ENCODE results near the gene FREM3. TPM values are rescaled to one million over a fixed set of nuclear protein-coding genes. Genes with fewer than 3 reads are reported as not detected.

FREM3 gene
- total RNA-seq, 1 experiment from 2014 or later = not detected

DNA sequence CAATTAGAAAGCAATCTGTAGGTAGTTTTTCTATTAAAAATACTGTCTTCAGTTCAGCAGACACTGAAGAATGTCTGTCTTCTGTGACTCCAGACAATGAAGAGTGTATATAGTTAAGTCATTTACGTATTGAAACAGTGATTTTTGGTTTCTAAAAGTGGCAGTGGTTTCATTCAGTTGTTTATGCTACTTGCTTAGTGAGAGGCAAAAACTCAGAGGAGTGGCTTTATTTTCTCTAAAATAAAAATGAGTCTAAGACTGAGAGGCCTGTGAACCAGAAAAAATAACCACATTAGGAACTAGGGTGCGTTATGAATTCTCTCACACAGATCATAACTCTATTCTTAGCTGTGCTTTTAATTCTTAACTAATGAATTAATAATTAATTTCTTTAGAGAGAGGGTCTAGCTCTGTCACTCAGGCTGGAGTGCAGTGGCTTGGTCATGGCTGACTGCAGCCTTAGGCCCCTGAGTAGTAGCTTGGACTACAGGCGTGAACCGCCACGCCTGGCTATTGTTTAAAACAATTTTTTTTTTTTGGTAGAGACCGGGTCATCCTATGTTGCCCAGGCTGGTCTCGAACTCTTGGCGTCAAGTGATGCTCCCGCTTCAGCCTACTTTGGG is 31.4 kb downstream of the FREM3 start:
- no peak for DNase-seq (ENCODE audit: low spot score)

DNA sequence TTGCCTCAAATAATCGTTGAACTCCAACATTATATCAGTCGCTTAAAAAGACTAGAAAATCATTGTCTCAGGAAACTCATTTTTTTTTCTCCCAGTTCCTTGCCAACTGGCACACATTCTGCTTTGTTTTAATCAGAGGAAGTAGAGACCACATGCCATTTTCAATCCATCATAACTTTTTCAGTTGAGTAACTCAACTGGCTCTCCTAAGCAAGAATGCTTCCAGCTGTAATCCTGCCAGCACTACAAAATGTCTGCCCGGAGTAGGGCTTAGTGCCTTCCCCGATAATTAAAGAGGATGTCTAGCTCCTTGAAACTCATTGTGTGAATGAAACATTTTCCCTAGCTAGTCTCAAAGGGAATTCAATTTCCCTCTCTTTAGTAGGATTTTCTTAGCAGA is 33.0 kb downstream of the FREM3 start:
- no peak for DNase-seq (ENCODE audit: low spot score)

DNA sequence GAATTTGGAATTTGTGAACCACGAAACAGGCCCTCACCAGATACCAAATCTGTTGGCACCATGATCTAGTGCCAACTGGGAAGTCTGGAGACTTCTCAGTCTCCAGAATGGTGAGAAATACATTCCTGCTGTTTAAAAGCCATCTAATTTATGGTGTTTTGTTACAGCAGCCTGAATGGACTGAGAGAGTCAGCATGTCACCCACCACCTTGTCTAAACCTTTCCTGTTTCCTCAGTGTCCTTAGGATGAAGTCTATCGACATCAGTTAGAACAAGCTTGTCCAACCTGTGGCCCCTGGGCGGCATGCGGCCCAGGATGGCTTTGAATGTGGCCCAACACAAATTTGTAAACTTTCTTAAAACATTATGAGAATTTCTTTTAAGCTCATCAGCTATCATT is 42.1 kb downstream of the FREM3 start:
- no peak for DNase-seq (ENCODE audit: low spot score)

DNA sequence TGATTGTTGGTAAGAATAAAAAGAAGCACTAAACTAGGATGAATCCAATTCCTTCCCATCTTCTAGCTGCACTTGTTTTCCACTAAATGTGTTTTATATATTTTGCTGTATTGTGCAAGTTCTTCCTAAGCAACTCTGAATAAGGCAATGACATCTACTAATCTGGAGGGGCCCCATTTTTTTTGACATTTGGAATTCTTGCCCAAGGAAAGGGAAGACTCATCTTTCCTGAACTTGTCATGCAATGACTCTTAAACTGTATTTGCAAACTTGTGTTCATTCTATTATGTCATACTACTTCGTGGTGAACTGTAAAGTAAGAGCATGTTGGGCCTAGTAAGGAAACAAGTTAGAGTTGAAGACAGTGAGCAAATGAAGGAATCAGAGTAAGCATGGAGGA is 45.9 kb downstream of the FREM3 start:
- no peak for DNase-seq (ENCODE audit: low spot score)

DNA sequence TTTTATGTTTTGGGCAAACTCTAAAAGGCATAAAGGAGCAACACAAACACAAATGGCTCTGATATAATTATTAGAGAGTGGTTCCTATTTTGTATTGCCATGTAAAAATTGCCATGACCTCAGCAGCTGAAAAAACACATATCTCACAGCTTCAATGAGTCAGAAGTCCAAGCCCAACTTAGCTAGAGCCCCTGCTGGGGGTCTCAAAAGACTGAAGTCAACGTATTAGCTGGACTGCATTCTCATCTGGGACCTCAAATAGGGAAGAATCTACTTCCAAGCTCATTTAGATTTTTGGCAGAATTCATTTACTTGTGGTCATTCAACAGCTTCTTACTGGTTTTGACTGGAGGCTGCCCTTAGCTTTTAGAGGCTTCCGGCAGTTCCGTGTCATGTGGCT is 47.4 kb downstream of the FREM3 start:
- no peak for DNase-seq (ENCODE audit: low spot score)

DNA sequence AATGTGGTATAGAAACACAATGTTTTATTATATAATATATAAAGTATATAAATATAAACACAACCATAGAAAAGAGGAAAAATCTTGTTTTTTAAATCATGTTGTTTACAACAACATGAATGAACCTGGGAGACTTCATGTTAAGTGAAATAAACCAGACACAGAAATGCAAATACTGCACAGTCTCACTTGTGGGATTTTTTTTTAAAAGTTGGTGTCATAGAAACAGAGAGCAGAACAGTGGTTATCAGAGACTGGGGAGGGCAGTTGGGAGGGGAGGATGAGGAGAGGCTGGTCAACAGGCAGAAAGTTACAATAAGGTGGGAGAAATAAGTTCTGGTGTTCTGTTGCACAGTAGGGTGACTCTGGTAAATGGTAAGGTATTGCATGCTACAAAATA is 57.1 kb downstream of the FREM3 start:
- DNase-seq (ENCODE audit: low spot score) = no peak

DNA sequence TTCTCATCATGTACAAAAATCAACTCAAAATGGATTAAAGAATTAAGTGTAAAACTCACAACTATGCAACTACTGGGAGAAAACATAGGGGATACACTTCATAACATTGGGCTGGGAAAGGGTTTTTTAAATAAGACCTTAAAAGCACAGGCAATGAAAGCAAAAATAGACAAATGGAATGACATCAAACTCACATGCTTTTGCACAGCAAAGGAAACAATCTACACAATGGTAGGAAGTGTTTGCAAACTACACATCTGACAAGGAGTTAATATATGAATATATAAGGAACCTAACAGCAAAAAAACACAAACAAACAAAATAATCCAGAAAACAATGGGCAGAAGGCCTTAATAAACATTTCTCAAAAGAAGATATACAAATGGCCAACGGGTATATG is 57.9 kb downstream of the FREM3 start:
- no peak for DNase-seq (ENCODE audit: low spot score)

DNA sequence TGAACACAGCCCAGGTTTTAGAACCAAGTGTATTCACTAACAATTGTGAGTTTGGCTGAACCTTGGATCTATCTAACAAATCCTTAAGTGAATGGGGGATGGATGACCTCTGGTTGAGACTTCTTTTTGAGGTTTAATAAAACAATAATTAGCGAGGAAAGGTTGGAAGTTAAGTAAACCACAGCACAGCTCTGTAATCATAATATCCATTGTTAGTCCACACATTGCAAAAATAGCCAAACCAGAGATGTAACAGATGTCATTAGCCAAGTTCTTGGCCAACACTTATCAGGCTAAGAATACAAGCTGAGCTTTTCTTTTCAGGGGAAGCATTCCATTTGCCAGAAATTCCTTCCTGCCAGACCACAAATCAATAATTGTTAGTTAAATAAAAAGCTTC is 59.1 kb downstream of the FREM3 start:
- no peak for DNase-seq (ENCODE audit: low spot score)

DNA sequence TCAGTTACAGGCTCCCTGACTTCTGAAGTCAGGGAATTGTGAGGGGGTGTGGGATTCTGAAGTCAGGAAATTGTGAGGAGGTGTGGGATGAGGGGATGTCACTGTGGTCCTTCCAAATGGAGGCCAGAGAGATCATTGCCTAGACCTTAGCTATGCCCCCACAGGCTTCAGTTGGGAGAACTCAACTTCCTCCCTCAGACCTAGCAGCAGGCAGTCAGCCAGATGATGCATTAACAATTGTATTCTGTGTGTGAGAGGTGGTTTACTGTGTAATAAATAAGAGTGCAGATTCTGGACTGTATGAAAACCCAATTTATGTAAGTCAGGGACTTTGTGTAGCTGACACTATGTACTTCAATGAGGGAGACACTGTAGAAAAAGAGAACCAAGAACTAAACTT is 65.7 kb downstream of the FREM3 start:
- DNase-seq (ENCODE audit: low spot score) = no peak

DNA sequence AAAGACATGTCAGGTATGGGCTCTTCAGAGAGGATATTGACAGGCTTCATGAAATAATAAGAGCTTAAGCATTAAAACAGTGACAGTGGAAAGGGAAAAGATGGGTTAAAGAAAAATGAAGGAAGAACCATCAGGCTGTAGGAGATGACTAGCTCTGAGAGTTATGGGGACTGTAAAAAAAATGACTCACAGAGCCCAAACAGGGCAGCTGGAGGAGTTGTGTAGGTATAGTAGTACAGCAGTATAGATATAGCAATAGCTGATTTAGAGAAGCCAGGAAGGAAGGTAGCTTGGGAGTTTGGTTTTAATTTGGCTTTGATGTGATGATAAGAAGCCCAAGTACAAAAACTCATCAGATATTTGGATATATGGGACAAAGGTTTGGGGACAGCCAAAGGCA is 66.6 kb downstream of the FREM3 start:
- DNase-seq (ENCODE audit: low spot score) = no peak

DNA sequence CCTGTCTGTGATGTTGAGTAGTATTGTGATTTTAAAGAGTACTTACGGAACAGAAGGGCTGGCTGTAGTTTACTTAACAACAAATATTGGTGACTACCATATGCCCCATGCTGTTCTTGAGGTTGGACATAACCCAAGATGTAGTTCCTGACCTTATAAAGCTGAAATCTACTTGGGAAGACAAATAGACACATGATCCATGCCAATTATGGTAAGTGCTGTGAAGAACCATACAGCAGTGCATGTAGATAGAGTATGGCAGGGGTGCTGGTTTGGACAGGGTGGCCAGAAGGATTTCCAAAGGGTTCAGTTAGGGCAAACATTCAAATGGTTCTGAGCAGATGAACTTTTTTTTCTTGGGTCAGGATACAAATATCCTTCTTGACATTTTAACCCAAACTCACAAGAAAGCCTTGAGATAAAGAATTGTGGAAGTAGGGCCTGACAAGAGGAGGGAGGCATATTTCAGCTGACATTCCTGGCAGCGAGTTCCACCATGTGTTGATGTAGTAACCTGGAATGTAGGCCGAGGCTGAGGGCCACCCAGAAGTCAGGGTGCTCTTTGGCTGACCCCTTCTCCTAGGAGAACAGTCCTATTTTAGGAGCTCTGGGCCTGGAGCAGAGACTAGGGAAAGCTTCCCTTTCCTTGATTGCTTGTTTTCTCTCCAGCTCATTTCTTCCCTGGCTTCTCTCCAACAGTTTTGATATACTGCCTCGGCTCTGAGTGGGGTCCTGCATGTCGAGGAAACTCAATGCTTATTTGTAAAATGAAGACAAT is 74.2 kb downstream of the FREM3 start:
- DNase-seq (ENCODE audit: low spot score) = no peak

DNA sequence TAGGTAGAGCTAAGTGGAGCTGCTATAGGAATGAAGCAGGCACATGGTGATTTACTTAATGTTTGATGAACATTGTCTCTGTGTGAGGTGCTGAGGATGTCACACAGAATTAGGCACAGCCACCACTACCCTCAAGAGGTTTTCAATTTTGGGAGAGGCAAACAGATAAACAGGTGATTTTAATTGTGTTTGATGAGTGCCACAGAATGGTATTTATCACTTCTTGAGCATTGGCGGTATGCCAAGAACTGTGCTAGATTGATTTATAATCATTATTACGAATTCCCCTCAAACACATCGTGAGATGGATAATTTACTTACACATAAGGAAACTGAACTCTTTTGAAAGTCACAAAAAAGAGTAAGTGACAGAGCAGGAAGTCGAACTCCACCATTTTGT is 74.8 kb downstream of the FREM3 start:
- DNase-seq (ENCODE audit: low spot score) = no peak

DNA sequence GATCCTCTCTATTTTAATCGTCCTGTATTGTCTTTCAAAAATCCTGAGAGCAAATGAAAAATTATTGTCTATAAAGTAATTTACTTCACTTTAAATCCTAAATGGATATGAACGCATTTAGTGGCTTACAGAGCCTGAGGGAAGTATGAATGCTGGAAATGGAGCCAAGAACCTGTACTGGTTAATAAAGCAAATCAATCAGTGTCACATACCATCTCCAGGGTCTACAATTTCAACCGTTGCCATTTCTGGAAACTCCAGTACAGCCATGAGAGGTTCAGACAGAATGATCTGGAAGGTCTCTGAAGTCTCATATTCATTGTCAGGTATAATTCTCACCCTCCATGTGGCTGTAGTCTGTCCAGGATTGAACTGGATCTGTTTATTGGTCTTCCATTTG is 76.6 kb downstream of the FREM3 start:
- DNase-seq (ENCODE audit: low spot score) = no peak

DNA sequence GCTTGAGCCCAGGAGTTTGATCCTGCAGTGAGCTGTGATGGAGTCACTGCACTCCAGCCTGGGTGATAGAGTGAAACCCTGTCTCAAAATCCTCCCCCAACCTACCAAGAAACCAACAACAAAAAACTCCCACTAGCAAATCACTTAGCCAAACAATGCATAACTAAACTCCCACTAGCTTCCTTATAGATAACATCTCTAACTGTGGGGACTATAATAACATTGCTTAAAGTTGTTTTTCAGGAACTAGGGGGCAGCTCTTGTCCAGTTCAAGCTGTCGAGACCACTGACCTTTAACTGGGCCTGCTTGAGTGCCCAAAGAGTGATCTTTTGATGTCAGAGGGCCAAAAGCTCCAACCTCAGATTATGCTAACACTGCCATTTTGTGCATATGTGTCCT is 81.7 kb downstream of the FREM3 start:
- no peak for DNase-seq (ENCODE audit: low spot score)

DNA sequence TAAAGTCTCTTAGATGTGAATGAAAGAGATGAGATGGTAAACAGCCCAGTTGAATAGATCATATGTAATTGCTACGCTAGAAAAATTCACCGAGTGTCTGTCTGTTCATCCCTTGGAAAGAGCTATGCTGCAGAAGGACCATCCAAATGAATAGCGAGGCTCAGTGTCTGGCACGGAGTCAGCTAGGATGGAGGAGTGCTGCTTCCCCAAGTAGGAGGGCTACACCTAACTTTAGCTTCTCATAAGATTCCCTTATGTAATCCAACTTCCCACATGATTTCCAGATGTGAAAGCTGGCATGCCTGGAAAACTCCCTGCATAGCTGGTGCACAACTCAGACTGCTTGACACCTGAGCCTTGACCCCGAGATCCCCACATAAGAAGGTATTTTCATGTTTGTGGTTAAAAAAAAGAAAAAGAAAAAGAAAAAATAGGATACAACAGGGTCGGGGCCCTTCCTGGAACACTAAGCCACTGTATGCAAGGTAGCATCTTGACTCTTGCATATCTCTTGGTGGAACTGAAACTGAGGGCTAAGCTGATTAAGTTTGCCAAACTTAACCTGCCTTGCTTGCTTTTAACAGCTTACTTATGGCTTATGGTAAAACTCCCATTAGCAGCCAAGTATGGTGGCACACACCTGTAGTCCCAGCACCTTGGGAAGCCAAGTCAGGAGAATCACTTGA is 82.3 kb downstream of the FREM3 start:
- DNase-seq (ENCODE audit: low spot score) = no peak

DNA sequence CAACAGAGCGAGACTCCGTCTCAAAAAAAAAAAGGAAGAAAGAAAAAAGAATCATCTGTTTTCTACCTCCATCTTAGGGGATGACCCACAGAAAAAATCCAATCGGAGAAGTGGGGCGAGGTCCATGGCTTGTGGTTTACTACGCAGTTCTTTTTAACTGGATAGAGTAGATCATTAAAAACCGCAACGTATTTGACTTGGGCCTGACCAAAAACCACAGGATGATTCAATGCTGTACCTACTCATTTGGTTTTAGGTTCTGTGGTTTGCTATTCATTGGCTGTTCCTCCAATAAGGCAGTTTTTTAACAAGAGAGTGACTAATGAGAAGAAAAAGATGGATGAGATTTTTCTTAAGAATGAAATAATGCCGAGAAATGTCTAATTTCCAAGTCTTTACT is 83.7 kb downstream of the FREM3 start:
- no peak for DNase-seq (ENCODE audit: low spot score)

DNA sequence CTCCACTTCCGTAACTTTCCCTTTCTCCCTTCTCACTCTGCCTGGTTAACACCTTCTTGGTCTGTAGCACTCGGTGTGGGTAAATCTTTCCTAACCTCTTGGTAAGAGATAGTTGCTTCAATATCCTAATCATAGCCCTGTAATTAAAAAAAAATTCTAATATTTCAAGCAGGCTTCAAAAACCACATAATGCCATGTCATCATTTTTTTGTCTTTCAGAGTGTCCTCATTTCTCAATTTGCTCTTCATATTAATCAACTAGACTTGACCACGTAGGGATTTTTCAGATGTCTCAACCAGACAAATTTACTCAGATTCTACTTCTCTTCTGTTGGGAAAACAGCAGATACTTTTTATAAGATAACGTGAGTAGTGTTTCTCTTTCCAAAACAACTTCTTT is 91.0 kb downstream of the FREM3 start:
- no peak for DNase-seq (ENCODE audit: low spot score)

DNA sequence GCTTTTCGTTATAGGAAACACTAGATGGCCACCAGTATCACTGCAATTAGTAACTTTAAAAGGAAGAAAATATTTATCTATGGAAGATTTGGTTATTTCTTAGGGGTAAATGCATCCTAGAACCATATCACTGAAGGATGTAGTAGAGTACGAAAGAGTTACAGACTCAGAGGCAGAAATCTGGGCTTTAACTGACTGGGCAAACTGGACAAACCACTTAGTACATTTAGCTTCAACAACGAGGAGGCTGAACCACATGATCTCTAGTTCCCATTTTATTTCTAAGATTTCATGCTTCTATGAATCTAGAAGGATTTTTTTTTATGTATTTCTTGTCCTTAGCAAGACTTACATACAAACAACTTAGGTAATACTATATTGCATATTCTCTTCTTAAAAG is 94.0 kb downstream of the FREM3 start:
- no peak for DNase-seq (ENCODE audit: low spot score)

DNA sequence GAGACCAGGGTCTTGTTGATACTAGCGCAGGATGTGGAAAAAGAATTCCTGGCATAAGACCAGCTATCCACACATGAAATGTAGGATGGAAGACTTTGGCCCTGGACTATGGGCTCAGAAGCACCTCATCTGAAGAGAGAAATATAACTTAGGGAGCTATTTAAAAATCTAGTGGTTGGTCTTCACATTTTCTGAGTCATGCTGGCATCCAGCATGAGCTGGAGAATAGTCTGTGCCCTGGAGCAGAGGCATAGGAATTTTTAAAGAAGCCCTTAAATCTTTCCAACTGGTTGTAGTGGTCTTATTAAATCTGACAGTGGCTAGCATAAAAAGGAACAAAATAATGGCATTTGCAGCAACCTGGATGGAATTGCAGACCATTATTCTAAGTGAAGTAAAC is 100.6 kb downstream of the FREM3 start:
- DNase-seq (ENCODE audit: low spot score) = no peak

DNA sequence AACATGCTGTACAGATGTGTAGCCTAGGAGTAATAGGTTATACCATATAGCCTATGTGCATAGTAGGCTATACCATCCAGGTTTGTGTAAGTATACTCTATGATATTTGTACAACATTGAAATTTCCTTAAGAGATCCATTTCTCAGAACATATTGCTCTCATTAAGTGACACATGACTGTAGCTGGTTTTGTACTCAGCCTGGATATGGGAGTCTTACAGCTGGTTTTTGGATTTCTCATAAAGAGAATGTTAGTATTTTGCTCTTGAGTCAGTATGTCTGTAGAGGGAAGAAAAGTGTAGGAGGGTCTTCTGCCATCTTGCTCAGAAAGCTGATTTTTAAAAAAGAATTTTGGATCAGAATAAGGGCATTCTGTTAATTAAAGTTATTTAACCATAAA is 101.7 kb downstream of the FREM3 start:
- DNase-seq (ENCODE audit: low spot score) = no peak

DNA sequence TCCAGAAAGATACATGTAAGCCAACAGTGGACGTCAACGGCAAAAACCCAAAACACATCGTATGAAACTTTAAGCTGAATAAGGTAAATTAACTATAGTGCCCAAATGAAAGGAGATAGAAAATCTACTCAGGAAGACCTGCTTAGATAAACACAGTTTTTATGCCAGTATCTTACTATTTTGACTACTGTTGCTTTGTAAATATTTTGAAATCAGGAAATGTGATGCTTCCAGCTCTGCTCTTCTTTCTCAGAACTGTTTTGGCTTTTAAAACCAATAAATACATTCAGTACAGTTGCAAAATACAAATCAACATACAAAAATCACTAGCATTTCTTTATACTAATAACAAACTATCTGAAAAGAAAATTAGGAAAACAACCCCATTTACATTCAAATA is 103.2 kb downstream of the FREM3 start:
- DNase-seq (ENCODE audit: low spot score) = no peak

DNA sequence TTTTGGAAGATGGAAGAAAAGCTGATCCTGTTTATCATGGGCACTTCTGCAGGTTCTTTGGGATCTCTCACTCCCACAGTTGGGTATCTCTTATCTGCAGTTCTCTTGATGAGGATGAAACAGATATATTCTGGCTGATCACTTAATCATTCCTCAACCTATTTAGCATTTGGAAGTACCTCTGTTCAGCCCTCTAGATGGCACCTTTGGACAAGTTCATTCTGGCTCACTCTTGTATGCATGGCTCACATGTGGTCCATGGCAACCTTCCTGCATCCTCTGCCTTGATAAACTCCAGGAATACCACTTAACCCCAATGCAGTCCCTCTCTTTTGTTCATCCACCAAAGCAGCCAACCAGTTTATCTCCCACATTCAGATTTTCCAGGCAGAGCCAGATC is 112.8 kb downstream of the FREM3 start:
- DNase-seq (ENCODE audit: low spot score) = peak; percentile 36

DNA sequence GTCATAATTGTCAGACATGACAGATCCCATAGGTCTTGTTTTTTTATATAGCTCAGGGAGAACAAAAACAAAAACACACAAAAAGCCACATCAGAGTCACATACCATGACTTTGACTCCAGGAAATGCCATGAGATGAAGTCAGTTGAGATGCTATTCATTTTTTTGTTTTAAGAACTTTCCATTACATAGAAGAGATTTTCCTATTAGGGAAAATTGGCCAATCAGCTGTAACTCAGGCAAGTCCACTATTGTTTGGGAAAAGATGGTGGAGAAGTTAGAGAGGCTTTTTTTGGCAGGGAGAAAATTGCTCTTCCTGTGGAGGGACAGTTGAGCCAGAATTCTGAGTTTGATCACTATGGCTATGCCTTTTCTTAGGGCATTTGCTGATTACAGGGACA is 114.4 kb downstream of the FREM3 start:
- DNase-seq (ENCODE audit: low spot score) = no peak

Data from HT-29 (cell line).